Transverse colon (tissue), 4 donors: ENCODE measurements around the gene ZNF628. TPM values are rescaled to one million over a fixed set of nuclear protein-coding genes. Genes with fewer than 3 reads are reported as not detected.

Source experiments
- DNase-seq: peaks from one replicate; pipeline ENCODE4 v3.0.0-alpha.2; 2019
- H3K27ac ChIP-seq, 4 donors: fragments of 200-600 bp; sonication (generic); 2 replicates each; pipeline ENCODE4 v1.5.1; 2016 to 2018; ENCODE audit warnings: inconsistent platforms in 4 of 4
- H3K27me3 ChIP-seq: fragments of 200-600 bp; sonication (generic); 2 replicates; pipeline ENCODE4 v1.5.1; 2017; ENCODE audit warnings: inconsistent platforms
- H3K36me3 ChIP-seq, 4 donors: fragments of 200-600 bp; sonication (generic); 2 replicates each; pipeline ENCODE4 v1.5.1; 2017 to 2019; ENCODE audit warnings: inconsistent platforms in 4 of 4
- H3K4me1 ChIP-seq, 4 donors: fragments of 200-600 bp; sonication (generic); 2 replicates each; pipeline ENCODE4 v1.5.1; 2017 to 2020; ENCODE audit warnings: inconsistent platforms in 4 of 4
- H3K4me3 ChIP-seq, 4 donors: fragments of 200-600 bp; sonication (generic); 1 replicate in 1 of 4; 2 replicates in 3 of 4; pipeline versions ENCODE4 v1.5.1 to v1.6.1; 2017 to 2019; ENCODE audit warnings: inconsistent platforms in 4 of 4
- H3K9me3 ChIP-seq, 2 donors: fragments of 200-600 bp; sonication (generic); 2 replicates each; pipeline ENCODE4 v1.5.1; 2017 to 2019; ENCODE audit warnings: inconsistent platforms in 2 of 2
- CTCF ChIP-seq, 5 experiments: fragments of 200-600 bp in 3 of 5; fragments of 450-650 bp in 2 of 5; sonication (generic) in 3 of 5; IDR thresholded peaks; 1 replicate in 2 of 5; 2 replicates in 3 of 5; pipeline ENCODE4 v1.5.1; 2016 to 2017; ENCODE audit warnings: antibody characterized with exemption in 5 of 5, inconsistent platforms in 3 of 5, mild to moderate bottlenecking in 2 of 5, moderate library complexity in 1 of 5
- EP300 ChIP-seq: sonication (generic); formaldehyde crosslinking; IDR thresholded peaks from one replicate; pipeline ENCODE4 v1.6.1; 2017; ENCODE audit warnings: antibody characterized with exemption, low read depth
- POLR2A ChIP-seq: fragments of 450-650 bp; IDR thresholded peaks from one replicate; pipeline ENCODE4 v1.6.1; 2016; ENCODE audit warnings: antibody characterized with exemption, mild to moderate bottlenecking, moderate library complexity
- POLR2AphosphoS5 ChIP-seq, 3 donors: sonication (generic); formaldehyde crosslinking; IDR thresholded peaks; one replicate each; pipeline ENCODE4 v1.6.1; 2016; ENCODE audit warnings: antibody characterized with exemption in 3 of 3
- whole genome bisulfite sequencing, 2 donors: methylation state at CpG; one replicate each; pipeline ENCODE4 v1.1.5; 2018; ENCODE audit warnings: low coverage in 1 of 2; 5-methylcytosine and 5-hydroxymethylcytosine counted together
- in situ Hi-C, 4 donors: fragments of 200-750 bp; cut with MboI; loops; one replicate each; pipeline versions ENCODE4 v1.15.0 to v1.15.1; 2017; ENCODE audit warnings: low sequenced_read_pairs in 3 of 4, low pct_ligation_motif_present in 1 of 4, low pct_unique_long_range_greater_than_20kb in 1 of 4
- intact Hi-C: fragments of 100-400 bp; cut with DNase I; formaldehyde crosslinking; loops from one replicate; pipeline ENCODE4 v1.15.1; 2023; ENCODE audit warnings: low total_unique reads
- total RNA-seq, 4 donors: library from RNA; depleted of rRNA; stranded (reverse); fragments of >200 nt; gene quantifications; one replicate each; pipeline ENCODE4 v1.1.0, GENCODE V29; 2016

ZNF628 gene
- total RNA-seq, 4 donors from 2014 or later = 5.9 to 7.6 (median 6.4) TPM

- peaks cover 33 to 52% (median 41%) of the 10 kb centered on the region in 4 donors for H3K4me1 ChIP-seq
- TF ChIP-seq EP300 = no peak
- no peak for TF ChIP-seq CTCF (IDR thresholded peaks at IDR 0.05)
- peak; percentile 10 for TF ChIP-seq POLR2A
- TF ChIP-seq POLR2AphosphoS5 (IDR thresholded peaks at IDR 0.05) = peak in 2 of 3 donors; percentile 31 to 40
Observed at GRCh38 chr19:55484593-55485438, 8.4 kb downstream of the ZNF628 start, which contains the start of gene NAT14. TSS of gene NAT14 (plus strand) at chr19:55485188. CDS start at chr19:55485709, 521 bp downstream.

GRCh38 chr19:55485439-55486011 lies 9.1 kb downstream of the ZNF628 start:
- intact Hi-C loops = no loop called here
- WGBS, 2 donors = 26% methylated on average over 17 of the region's 18 CpGs; no CpG with 5 or more reads in 1 of the 2 donors
- in situ Hi-C loops = no loop called here
- no peak for DNase-seq
- H3K36me3 ChIP-seq = no peaks in the 10 kb centered on the region
- peak overlapping the region; percentile 82 to 94 (median 88) for H3K27ac ChIP-seq
- peaks cover 33 to 54% (median 41%) of the 10 kb centered on the region in 4 donors for H3K4me1 ChIP-seq
- TF ChIP-seq EP300 = no peak
- no peak for TF ChIP-seq CTCF (IDR thresholded peaks at IDR 0.05)
- no peak for TF ChIP-seq POLR2AphosphoS5 (IDR thresholded peaks at IDR 0.05)
- H3K4me3 ChIP-seq = peak overlapping the region; percentile 30 to 64 (median 38)
- no peaks in the 10 kb centered on the region for H3K9me3 ChIP-seq
- peaks cover 14% of the 10 kb centered on the region for H3K27me3 ChIP-seq

More at GRCh38 chr19:55484593-55485438, 8.4 kb downstream of the ZNF628 start, which contains the start of gene NAT14:
- in situ Hi-C loops = no loop called here
- Histone ChIP-seq H3K27me3 (peaks cover 14% of the 10 kb centered on the region), H3K36me3 (no peaks in the 10 kb centered on the region), H3K9me3 (no peaks in the 10 kb centered on the region), H3K27ac (peak within 1 kb of the TSS; percentile 82 to 94 (median 88)), H3K4me3 (peak within 1 kb of the TSS; percentile 30 to 64 (median 38))
- peak; percentile 53 for DNase-seq
- intact Hi-C loops = no loop called here
- WGBS, 2 donors = 1% methylated on average over 45 of the region's 78 CpGs; no CpG with 5 or more reads in 1 of the 2 donors

DNA sequence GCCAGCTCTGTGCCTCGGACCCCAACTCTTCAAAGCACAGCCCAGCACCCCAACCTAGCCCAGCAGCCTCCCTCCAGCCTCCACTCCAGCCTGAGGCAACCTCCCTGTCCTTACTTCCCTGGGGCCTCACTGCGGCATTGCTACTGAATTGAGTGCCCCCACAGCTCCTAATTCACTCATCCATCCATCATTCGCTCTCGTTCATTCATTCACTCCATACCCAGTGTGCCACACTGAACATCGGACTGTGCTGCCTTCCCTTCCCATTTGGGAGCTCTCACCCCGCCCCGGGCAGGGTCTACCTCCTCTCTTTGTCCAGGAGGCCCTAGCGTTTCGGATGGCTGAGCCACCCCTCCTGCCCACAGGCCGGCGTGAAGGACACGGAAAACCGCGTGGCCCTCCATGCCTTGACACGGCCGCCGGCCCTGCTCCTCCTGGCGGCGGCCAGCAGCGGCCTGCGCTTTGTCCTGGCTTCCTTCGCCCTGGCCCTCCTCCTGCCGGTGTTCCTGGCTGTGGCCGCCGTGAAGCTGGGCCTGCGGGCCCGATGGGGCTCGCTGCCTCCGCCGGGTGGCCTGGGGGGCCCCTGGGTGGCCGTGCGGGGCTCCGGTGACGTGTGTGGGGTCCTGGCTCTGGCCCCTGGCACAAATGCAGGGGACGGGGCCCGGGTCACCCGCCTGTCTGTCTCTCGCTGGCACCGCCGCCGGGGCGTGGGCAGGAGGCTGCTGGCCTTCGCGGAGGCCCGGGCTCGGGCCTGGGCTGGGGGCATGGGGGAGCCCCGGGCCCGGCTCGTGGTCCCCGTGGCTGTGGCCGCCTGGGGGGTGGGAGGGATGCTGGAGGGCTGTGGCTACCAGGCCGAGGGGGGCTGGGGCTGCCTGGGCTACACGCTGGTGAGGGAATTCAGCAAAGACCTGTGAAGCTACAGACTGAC lies 9.9 kb downstream of the ZNF628 start:
- Histone ChIP-seq H3K36me3 (no peaks in the 10 kb centered on the region), H3K9me3 (no peaks in the 10 kb centered on the region), H3K4me1 (peaks cover 35 to 55% (median 42%) of the 10 kb centered on the region in 4 donors), H3K27ac (peak overlapping the region; percentile 82 to 94 (median 88)), H3K27me3 (peaks cover 14% of the 10 kb centered on the region), H3K4me3 (peak overlapping the region in 1 of 4 donors; percentile 6)
- no peak for DNase-seq
- WGBS, 2 donors = 71 to 73% methylated on average over 3 to 40 of the region's 53 CpGs
- TF ChIP-seq POLR2AphosphoS5 (IDR thresholded peaks at IDR 0.05) = peak in 1 of 3 donors; percentile 12
- TF ChIP-seq CTCF (IDR thresholded peaks at IDR 0.05) = peak in 2 of 5 experiments; percentile 11 to 13
- TF ChIP-seq EP300 = no peak
- intact Hi-C loops = no loop called here
- in situ Hi-C loops = no loop called here
